Skeletal muscle tissue (tissue), 4 donors: ENCODE data around the gene MYO3B. TPM values are rescaled to one million over a fixed set of nuclear protein-coding genes. Genes with fewer than 3 reads are reported as not detected.
A peak's percentile ranks its signal among the peaks of the same experiment; 100 is the strongest.

ENCODE experiments used
- H3K27ac ChIP-seq: one replicate; pipeline ENCODE4 v1.7.0; 2013; ENCODE audit warnings: mild to moderate bottlenecking, low read depth, low read length, inconsistent platforms
- H3K27me3 ChIP-seq, 3 donors: one replicate each; pipeline ENCODE4 v1.7.0; 2013; ENCODE audit warnings: low read length in 3 of 3; ENCODE audit not compliant: control insufficient read depth in 3 of 3, insufficient read depth in 3 of 3
- H3K36me3 ChIP-seq, 3 donors: one replicate each; pipeline ENCODE4 v1.7.0; 2013; ENCODE audit warnings: low read length in 3 of 3; ENCODE audit not compliant: control insufficient read depth in 3 of 3, insufficient read depth in 3 of 3
- H3K4me1 ChIP-seq, 3 donors: one replicate each; pipeline ENCODE4 v1.7.0; 2013; ENCODE audit warnings: low read length in 3 of 3, mild to moderate bottlenecking in 3 of 3; ENCODE audit not compliant: control insufficient read depth in 3 of 3, insufficient read depth in 3 of 3
- H3K4me3 ChIP-seq, 3 donors: one replicate each; pipeline ENCODE4 v1.7.0; 2013; ENCODE audit warnings: low read length in 3 of 3
- H3K9ac ChIP-seq, 3 donors: one replicate each; pipeline ENCODE4 v1.7.0; 2013; ENCODE audit warnings: low read length in 3 of 3, mild to moderate bottlenecking in 3 of 3, moderate library complexity in 2 of 3, low read depth in 1 of 3
- H3K9me3 ChIP-seq, 3 donors: one replicate each; pipeline ENCODE4 v1.7.0; 2013; ENCODE audit warnings: low read length in 3 of 3; ENCODE audit not compliant: control insufficient read depth in 3 of 3
- total RNA-seq: library from RNA; depleted of rRNA; stranded (reverse); fragments of >200 nt; gene quantifications from one replicate; pipeline ENCODE4 v1.2.3, GENCODE V29; 2014
- donor health status: Osteomylitis.

The MYO3B gene
- total RNA-seq, 1 donor from 2014 or later, result under 0.01 TPM

DNA sequence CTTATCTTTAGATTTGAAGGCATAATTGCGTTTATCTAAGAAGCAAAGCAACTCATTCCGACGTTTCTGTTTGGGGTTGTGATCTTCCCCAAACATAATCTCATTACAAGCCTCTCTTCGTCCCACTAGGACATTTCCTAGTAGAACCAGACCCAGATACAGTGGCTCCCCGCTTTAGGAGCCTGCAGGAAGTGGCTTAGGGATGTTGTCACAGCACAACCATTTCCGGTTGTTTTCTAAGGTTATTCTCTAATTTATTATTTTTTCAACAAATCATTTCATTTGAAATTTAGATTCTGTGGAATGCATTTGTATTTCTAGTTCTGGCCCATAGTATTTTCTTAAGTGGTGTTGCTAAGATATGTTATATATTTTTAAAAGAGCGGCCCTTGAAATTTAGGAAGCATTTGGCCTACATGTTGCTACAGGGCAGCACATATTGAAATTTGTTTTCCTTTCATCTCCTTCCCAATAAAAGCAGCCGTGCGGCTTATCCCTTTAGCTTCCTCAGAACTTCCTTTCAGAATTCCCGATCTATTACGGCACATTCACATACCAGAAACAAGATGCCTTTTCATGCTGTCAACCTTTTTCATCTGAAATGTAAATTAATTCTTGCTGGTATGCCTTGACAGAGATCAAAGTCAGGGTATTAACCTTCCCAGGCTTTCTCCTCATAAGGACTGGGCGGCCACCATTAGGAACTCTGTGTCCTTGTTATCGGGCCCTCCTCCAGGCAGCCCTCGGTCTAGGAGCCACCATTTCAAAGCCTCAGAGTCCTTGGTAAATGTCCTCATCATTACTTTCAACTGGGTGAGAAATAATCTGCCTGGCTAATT is 326.2 kb downstream of the MYO3B start:
- H3K9me3 ChIP-seq, result no peaks in the 10 kb centered on the region
- no peaks in the 10 kb centered on the region for H3K27me3 ChIP-seq
- no peak overlapping the region for H3K9ac ChIP-seq
- peaks cover 0 to 18% (median 9%) of the 10 kb centered on the region in 3 donors for H3K4me1 ChIP-seq
- no peak overlapping the region for H3K4me3 ChIP-seq
- H3K36me3 ChIP-seq, result no peaks in the 10 kb centered on the region
- H3K27ac ChIP-seq, result no peak overlapping the region

DNA sequence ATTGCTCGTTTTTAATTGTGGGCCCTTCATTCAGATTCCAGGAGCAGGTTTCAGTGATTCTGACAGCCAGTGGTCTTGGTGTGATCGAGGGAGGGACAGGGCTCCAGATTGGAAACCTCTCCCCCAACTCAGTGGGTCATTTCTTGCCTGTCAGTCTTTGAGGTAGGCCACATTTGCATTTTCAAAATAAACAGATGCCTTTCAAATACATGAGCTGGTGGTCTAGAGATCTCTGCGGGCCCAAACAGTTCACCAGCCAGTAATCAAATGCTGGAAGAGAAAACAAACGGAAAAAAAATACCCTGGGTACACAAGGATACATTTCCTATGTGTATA is 326.8 kb downstream of the MYO3B start:
- H3K36me3 ChIP-seq, result no peaks in the 10 kb centered on the region

DNA sequence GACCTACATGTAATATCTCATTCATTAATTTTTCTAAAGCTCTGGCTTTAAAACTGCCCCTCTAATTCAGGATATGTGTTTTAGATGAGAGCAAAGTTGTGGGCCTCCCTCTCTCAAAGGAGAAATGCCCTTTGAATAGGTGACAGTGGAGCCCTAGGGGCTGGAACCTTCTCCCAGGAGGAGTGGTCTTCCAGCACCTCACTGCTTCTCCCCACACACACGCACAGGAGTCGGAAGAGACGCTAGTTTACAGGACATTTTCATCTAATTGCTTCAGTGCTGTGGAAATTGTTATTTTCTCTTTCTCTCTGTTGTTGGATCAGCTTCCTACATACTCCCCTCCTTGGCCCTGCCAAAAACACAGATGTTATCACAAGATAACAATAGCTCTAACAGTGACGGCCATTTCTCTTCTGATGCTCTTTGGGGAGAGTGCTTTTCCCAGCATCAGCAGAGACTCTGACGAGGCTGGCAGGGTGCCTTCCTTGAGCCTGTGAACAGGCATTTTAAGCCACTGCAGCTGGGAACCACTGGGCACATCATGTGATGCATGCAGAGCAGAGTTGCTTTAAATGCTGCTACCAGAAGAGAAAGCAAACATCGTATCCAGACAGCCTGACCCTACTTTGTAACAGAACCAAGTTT is 327.8 kb downstream of the MYO3B start:
- peaks cover 0 to 18% (median 9%) of the 10 kb centered on the region in 3 donors for H3K4me1 ChIP-seq
- peak overlapping the region in 2 of 3 donors; percentile 16 to 54 for H3K4me3 ChIP-seq
- no peaks in the 10 kb centered on the region for H3K36me3 ChIP-seq
- no peak overlapping the region for H3K9ac ChIP-seq
- H3K27me3 ChIP-seq, result no peaks in the 10 kb centered on the region
- H3K27ac ChIP-seq, result peak overlapping the region; percentile 22
- H3K9me3 ChIP-seq, result no peaks in the 10 kb centered on the region

More for the DNA sequence above, 326.8 kb downstream of the MYO3B start:
- Histone ChIP-seq H3K9ac (no peak overlapping the region), H3K27ac (no peak overlapping the region), H3K4me1 (peaks cover 0 to 19% (median 9%) of the 10 kb centered on the region in 3 donors), H3K4me3 (no peak overlapping the region), H3K9me3 (no peaks in the 10 kb centered on the region), H3K27me3 (no peaks in the 10 kb centered on the region)

DNA sequence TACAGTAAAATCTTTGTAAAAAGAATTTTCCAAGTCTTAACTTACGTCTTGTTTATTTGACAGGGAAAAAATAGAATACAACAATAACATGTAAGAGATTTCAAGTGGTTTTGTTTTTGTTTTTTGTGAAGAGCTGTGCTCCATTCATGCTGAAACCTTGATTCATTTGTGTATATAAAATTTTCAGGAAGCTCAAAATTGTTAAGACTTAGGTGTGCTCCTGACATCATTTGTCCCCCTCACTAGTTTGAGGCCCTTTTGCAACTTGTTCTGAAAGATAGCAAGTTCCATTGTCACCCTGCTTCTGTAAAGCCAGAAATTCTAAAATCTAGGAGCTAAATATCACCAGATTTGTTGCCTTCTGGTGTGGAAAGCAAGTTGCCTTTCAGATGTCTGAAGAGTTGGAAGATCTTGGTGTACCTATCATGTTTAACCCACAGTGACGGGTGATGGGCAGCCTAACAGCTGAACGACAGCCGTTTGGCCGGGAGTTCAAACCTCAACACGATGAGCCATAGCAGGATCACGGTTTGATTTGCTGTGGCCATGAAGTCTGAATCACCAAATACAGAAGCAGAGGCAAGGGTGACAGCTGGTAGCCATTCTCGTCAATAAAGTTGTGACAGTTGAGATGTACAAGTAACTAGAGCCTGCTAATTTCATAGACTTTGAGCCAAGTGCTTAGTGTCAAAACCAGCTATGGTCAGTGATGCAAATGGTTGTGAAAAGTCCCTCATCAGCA is 331.7 kb downstream of the MYO3B start:
- H3K4me1 ChIP-seq, result peaks cover 0 to 8% (median 3%) of the 10 kb centered on the region in 3 donors
- no peaks in the 10 kb centered on the region for H3K9me3 ChIP-seq
- peak overlapping the region; percentile 8 for H3K27ac ChIP-seq
- no peaks in the 10 kb centered on the region for H3K36me3 ChIP-seq
- no peak overlapping the region for H3K9ac ChIP-seq
- H3K4me3 ChIP-seq, result no peak overlapping the region
- H3K27me3 ChIP-seq, result no peaks in the 10 kb centered on the region

DNA sequence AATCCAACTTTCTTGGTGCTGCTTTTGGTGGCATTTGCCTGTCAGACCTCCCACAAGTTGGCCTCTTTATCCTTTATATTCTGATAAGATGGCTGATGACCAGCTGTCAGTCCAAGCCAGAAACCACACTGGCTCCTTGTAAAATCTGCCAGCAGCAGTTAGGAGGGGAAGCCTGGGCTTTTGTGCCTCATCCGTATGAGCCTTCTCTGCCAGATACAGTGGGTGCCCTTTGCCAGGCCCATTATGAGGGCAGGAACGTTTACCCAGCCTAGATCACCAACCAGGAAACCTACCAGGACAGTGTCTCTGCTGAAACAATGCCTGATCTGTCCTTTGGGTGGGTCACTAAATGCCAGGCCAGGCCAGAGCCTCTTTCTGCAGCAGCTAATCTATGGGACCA is 334.3 kb downstream of the MYO3B start:
- Histone ChIP-seq H3K27me3 (no peaks in the 10 kb centered on the region), H3K27ac (no peak overlapping the region), H3K4me1 (peaks cover 0 to 3% (median 3%) of the 10 kb centered on the region in 3 donors), H3K9ac (no peak overlapping the region), H3K9me3 (no peaks in the 10 kb centered on the region), H3K4me3 (no peak overlapping the region), H3K36me3 (no peaks in the 10 kb centered on the region)

DNA sequence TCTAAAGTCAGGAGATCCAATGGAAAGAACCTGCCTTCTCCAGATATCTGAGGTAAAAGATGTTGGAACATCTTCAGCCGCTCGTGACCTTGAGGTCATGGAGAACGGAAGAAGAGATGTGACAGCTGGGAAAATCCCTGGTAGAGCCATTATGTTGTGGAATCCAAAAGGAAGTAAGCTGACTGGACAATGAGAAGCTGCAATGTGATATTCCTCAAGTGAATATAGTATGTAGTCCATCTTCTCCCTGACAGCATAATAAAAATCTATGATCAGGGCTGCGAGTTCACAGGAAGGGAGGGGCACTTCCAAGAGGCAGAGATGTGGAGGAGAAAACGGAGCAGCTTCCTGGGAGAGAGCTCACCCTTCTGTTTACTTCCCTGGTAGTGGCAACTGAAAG is 336.2 kb downstream of the MYO3B start:
- Histone ChIP-seq H3K4me3 (no peak overlapping the region), H3K9ac (no peak overlapping the region), H3K27ac (no peak overlapping the region), H3K27me3 (no peaks in the 10 kb centered on the region), H3K9me3 (no peaks in the 10 kb centered on the region), H3K36me3 (no peaks in the 10 kb centered on the region), H3K4me1 (peaks cover 0 to 3% (median 1%) of the 10 kb centered on the region in 3 donors)

DNA sequence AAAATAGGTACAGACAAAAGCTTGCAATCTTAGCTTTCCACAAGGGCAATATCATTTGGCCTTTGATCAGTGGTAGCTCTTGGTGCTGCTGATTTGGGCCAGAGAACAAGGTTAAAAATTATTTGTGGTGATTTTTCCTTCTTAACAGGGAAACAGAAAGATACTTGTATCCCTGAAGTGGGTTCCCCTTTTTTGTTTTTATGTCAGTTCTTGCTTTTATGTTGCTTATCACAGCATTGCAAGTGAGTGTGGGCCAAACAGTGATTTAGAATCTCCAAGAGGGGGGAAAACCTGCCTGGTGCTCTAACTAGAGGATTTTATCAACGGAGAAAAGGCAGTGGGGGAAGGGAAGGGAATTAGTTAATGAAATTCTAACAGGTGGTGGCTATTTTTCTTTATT is 339.6 kb downstream of the MYO3B start:
- H3K9ac ChIP-seq, result no peak overlapping the region
- H3K27ac ChIP-seq, result no peak overlapping the region
- no peaks in the 10 kb centered on the region for H3K9me3 ChIP-seq
- no peaks in the 10 kb centered on the region for H3K27me3 ChIP-seq
- no peaks in the 10 kb centered on the region for H3K36me3 ChIP-seq
- peaks cover 0 to 3% (median 0%) of the 10 kb centered on the region in 3 donors for H3K4me1 ChIP-seq
- no peak overlapping the region for H3K4me3 ChIP-seq

DNA sequence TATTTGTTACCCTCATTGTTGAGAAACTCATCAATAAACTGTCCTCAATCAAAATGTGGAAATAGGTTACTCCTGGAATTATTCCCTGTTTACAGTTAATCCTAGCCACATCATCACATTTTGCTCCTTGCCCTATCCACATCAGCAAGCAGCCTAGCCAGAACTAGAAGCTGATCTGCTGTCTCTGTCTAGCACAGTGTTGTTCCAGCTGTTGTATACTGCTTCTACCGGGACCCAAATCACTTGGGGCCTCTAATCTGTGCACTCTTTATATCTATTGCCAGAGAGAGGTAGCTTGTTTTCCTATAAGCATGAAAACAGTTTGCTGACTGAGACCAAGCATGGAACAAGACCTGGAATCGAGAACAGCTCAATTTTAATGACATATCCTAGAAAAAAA is 341.0 kb downstream of the MYO3B start:
- H3K27ac ChIP-seq, result no peak overlapping the region
- H3K27me3 ChIP-seq, result no peaks in the 10 kb centered on the region
- H3K9ac ChIP-seq, result no peak overlapping the region
- no peaks in the 10 kb centered on the region for H3K4me1 ChIP-seq
- no peaks in the 10 kb centered on the region for H3K9me3 ChIP-seq
- H3K4me3 ChIP-seq, result no peak overlapping the region
- H3K36me3 ChIP-seq, result no peaks in the 10 kb centered on the region

DNA sequence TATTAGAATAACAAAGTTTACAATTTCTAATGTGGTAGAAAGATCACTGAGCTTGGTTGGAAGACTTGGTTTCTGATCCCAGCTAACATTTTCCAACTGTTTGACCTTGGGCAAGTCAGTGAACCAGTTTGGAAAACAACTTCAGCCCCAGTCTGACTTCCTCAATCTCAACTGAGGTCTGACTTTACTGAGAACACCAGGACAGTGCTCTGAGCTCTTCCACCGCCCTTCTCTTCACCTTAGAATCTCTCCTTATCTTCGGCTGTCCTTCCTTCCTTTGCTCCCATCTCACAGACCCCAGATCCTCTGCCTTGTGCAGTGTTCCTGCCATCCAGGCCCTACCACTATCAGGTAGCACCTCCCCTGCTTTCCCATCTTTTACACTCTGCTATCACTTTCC is 343.4 kb downstream of the MYO3B start:
- no peak overlapping the region for H3K9ac ChIP-seq

DNA sequence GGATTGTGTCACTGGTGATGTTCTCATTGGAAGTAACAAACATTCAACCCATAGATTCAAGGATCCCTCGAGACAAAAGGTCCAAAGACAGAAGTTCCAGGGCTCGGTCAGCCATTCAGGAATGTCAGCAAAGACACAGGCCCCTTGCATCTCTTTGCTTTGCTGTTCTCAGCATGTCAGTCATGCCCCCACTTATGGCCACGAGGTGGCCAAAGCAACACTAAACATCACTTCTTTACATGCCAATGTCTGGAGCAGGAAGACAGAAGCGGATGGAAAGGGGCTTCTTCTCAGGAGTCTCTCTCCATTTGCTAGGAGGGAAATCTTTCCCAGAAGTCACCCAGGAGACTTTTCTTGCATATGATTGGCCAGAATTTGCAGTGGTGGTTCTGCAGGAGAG is 345.6 kb downstream of the MYO3B start:
- H3K4me1 ChIP-seq, result peaks cover 0 to 6% (median 5%) of the 10 kb centered on the region in 3 donors
- H3K4me3 ChIP-seq, result no peak overlapping the region
- H3K9me3 ChIP-seq, result no peaks in the 10 kb centered on the region
- H3K27ac ChIP-seq, result no peak overlapping the region
- H3K27me3 ChIP-seq, result no peaks in the 10 kb centered on the region
- H3K9ac ChIP-seq, result no peak overlapping the region
- H3K36me3 ChIP-seq, result no peaks in the 10 kb centered on the region

More for the DNA sequence above, 343.4 kb downstream of the MYO3B start:
- no peaks in the 10 kb centered on the region for H3K27me3 ChIP-seq
- H3K4me3 ChIP-seq, result no peak overlapping the region
- H3K9me3 ChIP-seq, result no peaks in the 10 kb centered on the region
- H3K27ac ChIP-seq, result no peak overlapping the region
- H3K36me3 ChIP-seq, result no peaks in the 10 kb centered on the region
- H3K4me1 ChIP-seq, result peaks cover 0 to 6% (median 5%) of the 10 kb centered on the region in 3 donors
